Cerebellar nuclear complex (tissue), 1 donor: ENCODE measurements around the gene AAR2.

ENCODE experiments used
- DNase-seq, 2 experiments: peaks; one replicate each; lab custom pipeline; 2025; lab: John Stamatoyannopoulos, UW

AAR2 gene

DNA sequence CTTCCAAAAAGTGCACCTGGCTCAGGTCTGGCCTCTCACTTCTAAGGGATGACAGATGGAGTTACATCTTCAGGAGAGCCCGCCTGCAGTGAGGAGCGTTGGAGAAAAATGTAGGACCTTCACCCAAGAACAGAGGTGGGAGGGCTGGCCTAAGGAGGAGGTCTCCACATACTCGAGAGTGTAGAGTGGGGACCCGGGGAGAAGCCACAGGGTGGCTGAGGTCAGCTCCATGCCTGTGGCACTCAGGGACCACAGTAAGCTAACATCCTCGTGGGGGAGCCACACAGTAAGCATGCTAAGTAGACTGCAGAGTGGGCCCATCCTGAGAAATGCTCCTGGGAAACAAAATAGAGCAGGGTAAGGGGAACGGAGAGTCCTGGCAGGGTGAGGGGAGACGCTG is 24.0 kb downstream of the AAR2 start:
- DNase-seq, result no peak

- no peak for DNase-seq
These were observed 25.3 kb downstream of the AAR2 start for GRCh38 chr20:36261389-36262105.

DNA sequence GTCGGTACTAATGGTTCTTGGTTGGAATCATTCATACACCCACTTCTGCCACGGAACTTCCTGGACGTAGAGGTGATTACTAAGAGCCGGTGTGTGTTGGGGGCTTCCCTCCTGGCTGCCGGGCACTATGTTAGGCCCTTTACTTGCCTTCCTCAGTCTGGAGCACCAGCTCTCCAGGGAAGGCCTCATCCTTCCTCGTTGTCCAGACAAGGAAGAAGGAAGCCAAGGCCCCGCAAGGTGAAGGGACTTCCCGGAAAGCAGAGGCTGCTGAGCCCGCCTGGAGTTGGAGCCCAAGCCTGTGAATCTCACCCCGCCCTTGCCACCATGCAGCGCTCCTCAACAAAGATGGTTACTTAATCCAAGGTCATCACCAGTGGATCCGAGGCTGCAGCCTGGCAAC is 26.2 kb downstream of the AAR2 start:
- DNase-seq, result no peak

GRCh38 chr20:36264426-36265246 is 28.4 kb downstream of the AAR2 start:
- no peak for DNase-seq

DNA sequence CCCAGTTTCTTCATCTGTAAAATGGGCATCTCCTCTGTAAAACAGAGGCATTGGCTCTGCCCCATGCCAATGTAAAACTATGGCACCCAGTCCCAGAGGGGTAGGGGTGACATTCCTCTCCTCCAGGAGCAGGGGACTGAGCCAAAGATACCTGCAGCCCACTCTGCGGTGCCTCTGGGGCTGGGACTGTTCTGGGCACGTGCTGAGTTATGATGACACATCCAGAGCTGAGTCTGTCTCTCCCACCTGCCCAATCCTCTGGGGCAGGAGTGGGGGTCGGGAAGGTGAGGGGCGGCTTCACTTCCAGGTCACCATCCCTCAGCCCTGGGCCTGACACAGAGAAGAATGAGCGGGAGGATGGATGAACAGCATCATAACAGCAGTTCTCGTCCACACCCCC is 29.9 kb downstream of the AAR2 start:
- no peak for DNase-seq

DNA sequence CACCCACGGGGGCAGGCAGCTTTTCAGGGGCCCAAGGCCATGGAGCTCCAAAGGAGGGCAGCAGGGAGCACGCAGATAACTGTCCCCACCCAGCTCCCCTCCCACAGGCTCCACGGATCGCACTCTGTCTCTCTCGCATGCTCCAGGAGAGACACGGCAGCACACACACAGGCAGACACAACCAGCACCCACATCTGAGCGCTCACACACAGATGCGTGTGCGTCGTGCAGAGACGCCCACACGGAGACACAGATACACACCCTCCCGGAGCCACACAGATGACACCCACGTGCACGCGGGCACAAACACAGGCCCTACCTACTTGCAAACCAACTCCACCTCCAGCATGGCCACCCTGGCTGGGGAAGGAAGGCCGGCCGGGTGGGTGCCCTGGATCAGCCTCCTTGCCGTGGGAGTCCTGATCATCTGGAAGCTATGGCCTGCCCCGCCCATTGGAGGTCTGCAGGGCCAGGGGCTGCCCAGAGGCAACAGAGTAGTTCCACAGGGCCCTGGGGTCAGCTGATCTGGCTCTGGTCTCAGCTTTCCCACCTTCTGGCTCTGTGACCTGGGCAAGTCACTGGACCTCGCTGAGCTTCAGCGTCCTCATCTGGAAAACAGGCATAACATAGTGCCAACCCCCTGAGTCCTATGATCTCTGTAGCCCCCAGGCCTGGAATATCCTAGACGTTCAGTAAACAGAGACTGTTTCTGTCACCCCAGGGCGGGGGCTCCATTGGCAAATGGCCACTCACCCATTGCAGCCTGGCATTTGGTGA is 31.5 kb downstream of the AAR2 start:
- no peak for DNase-seq

GRCh38 chr20:36268440-36269342 is 32.4 kb downstream of the AAR2 start:
- no peak for DNase-seq

DNA sequence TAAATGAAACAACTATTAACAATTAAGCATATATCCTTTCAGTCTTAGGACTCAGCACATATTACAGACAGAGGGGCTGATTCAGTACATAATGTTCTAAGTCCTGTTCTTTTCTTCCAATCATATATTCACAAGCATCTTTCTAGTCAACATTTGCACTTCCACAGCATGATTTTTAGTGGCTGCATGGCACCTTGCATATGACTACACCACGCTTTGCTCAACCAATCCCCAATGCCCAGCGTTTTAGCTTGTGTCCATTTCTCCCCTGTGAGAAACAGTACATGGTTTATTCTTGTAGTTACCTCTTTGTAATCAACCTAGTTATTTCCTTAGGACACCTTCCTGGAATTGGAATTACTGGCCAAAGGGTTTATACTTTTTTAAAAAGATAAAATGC is 33.2 kb downstream of the AAR2 start:
- DNase-seq, result no peak

DNA sequence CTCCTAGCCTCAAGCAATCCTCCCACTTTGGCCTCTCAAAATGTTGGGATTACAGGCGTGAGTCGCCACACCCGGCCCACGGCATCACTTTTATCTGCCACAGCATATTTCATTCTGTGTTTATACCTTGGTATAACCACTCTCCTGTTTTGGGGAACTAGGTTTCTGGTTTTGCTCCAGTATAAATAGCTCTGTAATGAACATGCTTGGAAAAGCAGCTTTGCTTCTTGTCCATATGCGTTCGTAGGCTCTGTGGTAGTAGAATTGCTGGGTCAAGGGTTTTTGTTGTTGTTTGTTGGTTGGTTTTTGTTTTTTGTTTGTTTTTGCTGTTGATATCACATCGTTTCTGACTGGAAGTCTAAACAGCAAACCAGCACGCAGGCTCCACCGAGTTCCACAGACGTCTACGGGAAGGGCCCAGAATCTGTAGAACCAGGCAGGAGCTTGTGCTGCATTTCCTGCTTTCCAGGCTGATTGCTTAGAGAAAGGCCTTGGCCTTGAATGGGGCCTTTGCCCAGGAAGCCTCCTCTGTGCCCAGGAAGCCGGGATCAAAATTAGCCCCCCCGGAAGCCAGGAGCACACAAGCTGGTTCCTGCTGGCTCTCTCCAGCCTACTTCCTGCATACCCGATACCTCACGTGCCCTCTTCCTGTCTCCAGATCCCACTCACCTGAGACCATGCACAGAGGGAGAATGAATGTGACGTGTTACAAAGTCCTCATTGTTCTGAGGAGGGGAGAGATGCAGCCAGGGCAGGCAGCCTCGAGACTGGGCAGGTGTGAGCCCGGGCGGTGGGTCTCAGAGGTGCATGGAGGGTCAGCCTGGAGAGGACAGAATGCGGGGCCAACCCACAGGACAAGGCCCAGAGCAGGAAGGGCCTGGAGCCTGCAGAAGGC is 34.7 kb downstream of the AAR2 start:
- no peak for DNase-seq

GRCh38 chr20:36271639-36272546 is 35.6 kb downstream of the AAR2 start:
- no peak for DNase-seq

DNA sequence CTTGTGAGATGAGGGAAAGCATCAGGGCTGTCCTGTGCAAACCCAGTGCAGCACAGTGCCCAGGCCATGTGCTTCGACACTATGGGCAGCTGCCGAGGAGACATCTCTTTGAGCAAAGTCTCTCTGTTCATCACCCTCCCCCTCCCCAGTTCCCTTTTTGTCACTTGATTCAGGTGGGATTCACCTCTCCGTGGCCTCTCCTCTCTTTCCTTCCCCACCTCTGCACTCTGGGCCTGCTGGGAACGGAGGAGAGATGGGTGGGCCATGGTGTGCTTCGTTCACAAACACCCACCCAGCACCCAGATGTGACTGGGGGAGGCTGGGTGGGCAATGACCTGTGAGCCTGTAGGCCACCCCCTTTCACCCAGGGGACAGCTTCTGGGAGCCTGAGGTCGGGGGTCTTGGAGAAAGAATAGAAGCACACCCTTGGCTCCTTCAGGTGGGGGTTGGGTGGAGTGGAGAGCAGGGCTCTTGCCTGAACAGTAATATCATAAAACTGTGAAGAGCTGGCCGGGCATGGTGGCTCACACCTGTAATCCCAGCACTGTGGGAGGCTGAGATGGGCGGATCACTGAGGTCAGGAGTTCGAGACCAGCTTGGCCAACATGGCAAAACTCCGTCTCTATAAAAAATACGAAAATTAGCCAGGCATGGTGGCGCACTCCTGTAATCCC is 36.4 kb downstream of the AAR2 start:
- DNase-seq, result no peak

- no peak for DNase-seq
These were observed 37.3 kb downstream of the AAR2 start for GRCh38 chr20:36273414-36274180.

DNA sequence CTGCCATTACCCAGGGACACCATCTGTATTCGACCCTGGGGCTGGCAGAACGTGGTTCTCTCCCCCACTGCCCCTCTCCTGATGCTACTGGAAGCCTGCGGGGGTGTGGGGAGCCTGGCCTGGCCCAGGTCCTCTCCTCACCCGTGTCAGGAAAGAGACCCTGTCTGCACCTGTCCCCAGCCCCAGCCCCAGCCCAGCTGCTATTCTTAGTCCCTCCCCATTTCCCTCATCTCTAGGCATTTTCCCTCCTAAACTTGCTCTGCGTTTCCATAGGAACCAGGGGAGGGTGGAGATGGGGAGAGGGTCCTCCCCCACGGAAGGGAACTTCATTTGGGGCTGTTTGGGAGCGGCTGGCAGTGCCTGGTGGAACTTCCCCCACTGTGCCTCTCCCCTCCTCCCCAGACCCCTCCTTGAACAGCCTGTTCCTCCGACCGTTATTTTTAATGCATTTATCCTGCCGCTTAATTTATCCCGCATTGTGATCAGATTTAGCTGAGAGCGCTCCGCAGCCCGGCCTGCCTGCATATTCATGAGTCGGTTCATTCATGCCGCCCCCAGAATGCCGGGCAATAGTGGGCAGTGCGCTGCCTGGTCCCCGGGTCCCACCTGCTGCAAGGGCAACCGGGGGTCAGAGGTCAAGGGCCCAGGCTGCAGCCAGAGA is 38.0 kb downstream of the AAR2 start:
- DNase-seq, result no peak

- DNase-seq, result no peak
These were observed 38.7 kb downstream of the AAR2 start for GRCh38 chr20:36275011-36275410.

DNA sequence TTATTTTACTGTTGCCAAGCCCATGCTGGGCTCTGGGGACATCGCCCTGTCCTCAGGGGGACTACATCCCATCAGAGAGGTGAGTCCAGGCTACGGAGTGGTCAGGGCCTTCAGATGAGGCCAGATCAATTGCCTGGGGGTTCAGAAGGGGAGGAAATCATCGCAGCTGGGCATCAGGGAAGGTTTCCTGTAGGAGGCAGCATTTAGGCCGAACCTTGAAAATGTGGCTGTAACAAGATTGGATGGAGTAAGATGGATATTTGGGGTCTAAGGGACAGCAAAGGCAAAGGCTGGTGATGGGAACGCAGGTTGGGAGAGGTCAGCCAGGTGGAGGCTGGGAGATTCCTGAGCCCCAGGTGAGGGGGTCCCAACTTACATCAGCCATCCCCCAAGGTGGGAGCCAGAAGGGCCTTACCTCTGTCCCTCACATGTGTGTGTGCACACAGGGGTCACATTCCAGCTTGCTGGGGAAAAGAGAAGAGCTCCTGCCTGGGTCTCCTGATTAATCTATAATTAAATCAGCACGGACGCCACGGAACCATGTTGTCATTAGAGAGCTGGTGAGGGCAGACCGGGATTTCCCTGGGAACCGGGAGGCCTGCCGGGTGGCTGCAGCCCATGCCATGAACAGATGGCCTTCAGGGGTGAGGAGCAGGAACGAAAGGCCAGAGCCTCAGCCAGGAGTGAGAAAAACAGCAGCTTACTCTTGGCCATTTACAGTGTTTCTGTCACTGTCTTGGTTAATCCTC is 39.3 kb downstream of the AAR2 start:
- DNase-seq, result no peak

- DNase-seq, result no peak
These were observed 41.3 kb downstream of the AAR2 start for GRCh38 chr20:36277546-36277945.

GRCh38 chr20:36279362-36279761 is 43.1 kb downstream of the AAR2 start:
- DNase-seq, result no peak
